BLaER1 treated with 17β-estradiol and CSF1 and Interleukin-3, amounts not matched to agents 10 nM and 100 nM (cell line): ENCODE measurements around the gene SLC39A1.

ENCODE experiments used
- H3K27ac ChIP-seq, 11 experiments: shearing (Covaris generic); formaldehyde crosslinking; 2 replicates each; pipeline ENCODE4 v1.8.1; 2022
- H3K27me3 ChIP-seq, 11 experiments: shearing (Covaris generic); formaldehyde crosslinking; 2 replicates each; pipeline ENCODE4 v1.8.1; 2022
- H3K36me3 ChIP-seq, 11 experiments: shearing (Covaris generic); formaldehyde crosslinking; 2 replicates each; pipeline ENCODE4 v1.8.1; 2022
- H3K4me1 ChIP-seq, 10 experiments: shearing (Covaris generic); formaldehyde crosslinking; 2 replicates each; pipeline ENCODE4 v1.8.1; 2022
- H3K4me2 ChIP-seq, 11 experiments: shearing (Covaris generic); formaldehyde crosslinking; 2 replicates each; pipeline ENCODE4 v1.8.1; 2022
- H3K4me3 ChIP-seq, 10 experiments: shearing (Covaris generic); formaldehyde crosslinking; 2 replicates each; pipeline ENCODE4 v1.8.1; 2022
- H3K9ac ChIP-seq, 11 experiments: shearing (Covaris generic); formaldehyde crosslinking; 2 replicates each; pipeline ENCODE4 v1.8.1; 2022
- H3K9me3 ChIP-seq, 11 experiments: shearing (Covaris generic); formaldehyde crosslinking; replicated peaks in 1 of 11; 2 replicates each; pipeline ENCODE4 v1.8.1; 2022
- H4K20me1 ChIP-seq, 11 experiments: shearing (Covaris generic); formaldehyde crosslinking; 2 replicates each; pipeline ENCODE4 v1.8.1; 2022
- Cebpa-rat ChIP-seq, 11 experiments: shearing (Covaris generic); IDR thresholded peaks; 2 replicates each; pipeline ENCODE4 v1.8.1; 2022

Gene SLC39A1

GRCh38 chr1:153946622-153947241, 16.6 kb downstream of the SLC39A1 start, which contains the start of gene DENND4B:
TSS of gene DENND4B (minus strand) at chr1:153946718. CDS start at chr1:153944374, 2,344 bp downstream.
- Histone ChIP-seq H4K20me1 (peaks cover 0 to 37% (median 11%) of the 10 kb centered on the region in 11 experiments; a peak in 12 of 22 replicates), H3K27ac (peak within 1 kb of the TSS; percentile 98 to 100 (median 100)), H3K27me3 (no peaks in the 10 kb centered on the region), H3K4me1 (peaks cover 38 to 81% (median 65%) of the 10 kb centered on the region in 10 experiments), H3K9ac (peak within 1 kb of the TSS; percentile 97 to 100 (median 100)), H3K4me3 (peak within 1 kb of the TSS; percentile 70 to 87 (median 83)), H3K4me2 (peak within 1 kb of the TSS; percentile 96 to 99 (median 98)), H3K36me3 (peaks cover 64 to 74% (median 72%) of the 10 kb centered on the region in 11 experiments), H3K9me3 (no peaks in the 10 kb centered on the region)
- no peak for TF ChIP-seq Cebpa-rat (IDR thresholded peaks at IDR 0.05)

- no peaks in the 10 kb centered on the region for H3K27me3 ChIP-seq
- peak overlapping the region; percentile 97 to 100 (median 100) for H3K9ac ChIP-seq
- peak overlapping the region; percentile 70 to 87 (median 83) for H3K4me3 ChIP-seq
- no peaks in the 10 kb centered on the region for H3K9me3 ChIP-seq
- H3K4me1 ChIP-seq = peaks cover 42 to 81% (median 69%) of the 10 kb centered on the region in 10 experiments
- peak overlapping the region; percentile 98 to 100 (median 100) for H3K27ac ChIP-seq
- TF ChIP-seq Cebpa-rat (IDR thresholded peaks at IDR 0.05) = no peak
- peaks cover 0 to 39% (median 18%) of the 10 kb centered on the region in 11 experiments; a peak in 14 of 22 replicates for H4K20me1 ChIP-seq
- H3K36me3 ChIP-seq = peaks cover 64 to 74% (median 72%) of the 10 kb centered on the region in 11 experiments
- peak overlapping the region; percentile 96 to 99 (median 98) for H3K4me2 ChIP-seq
Observed at GRCh38 chr1:153945795-153946621, 17.3 kb downstream of the SLC39A1 start.

GRCh38 chr1:153945131-153945794, 18.1 kb downstream of the SLC39A1 start:
- H4K20me1 ChIP-seq = peaks cover 0 to 46% (median 25%) of the 10 kb centered on the region in 11 experiments; a peak in 15 of 22 replicates
- peak overlapping the region; percentile 96 to 99 (median 98) for H3K4me2 ChIP-seq
- H3K9me3 ChIP-seq = no peaks in the 10 kb centered on the region
- TF ChIP-seq Cebpa-rat (IDR thresholded peaks at IDR 0.05) = no peak
- no peaks in the 10 kb centered on the region for H3K27me3 ChIP-seq
- H3K4me3 ChIP-seq = peak overlapping the region; percentile 70 to 87 (median 83)
- H3K36me3 ChIP-seq = peaks cover 64 to 74% (median 72%) of the 10 kb centered on the region in 11 experiments
- H3K4me1 ChIP-seq = peaks cover 42 to 78% (median 66%) of the 10 kb centered on the region in 10 experiments
- peak overlapping the region; percentile 98 to 100 (median 100) for H3K27ac ChIP-seq
- peak overlapping the region; percentile 97 to 100 (median 100) for H3K9ac ChIP-seq

- H3K9ac ChIP-seq = peak overlapping the region; percentile 97 to 100 (median 100)
- peaks cover 0 to 51% (median 30%) of the 10 kb centered on the region in 11 experiments; a peak in 15 of 22 replicates for H4K20me1 ChIP-seq
- TF ChIP-seq Cebpa-rat (IDR thresholded peaks at IDR 0.05) = no peak
- peak overlapping the region; percentile 96 to 99 (median 98) for H3K4me2 ChIP-seq
- no peaks in the 10 kb centered on the region for H3K27me3 ChIP-seq
- H3K9me3 ChIP-seq = no peaks in the 10 kb centered on the region
- peak overlapping the region; percentile 70 to 87 (median 83) for H3K4me3 ChIP-seq
- peaks cover 64 to 74% (median 72%) of the 10 kb centered on the region in 11 experiments for H3K36me3 ChIP-seq
- peaks cover 37 to 78% (median 61%) of the 10 kb centered on the region in 10 experiments for H3K4me1 ChIP-seq
- peak overlapping the region; percentile 98 to 100 (median 100) for H3K27ac ChIP-seq
Observed at GRCh38 chr1:153944827-153945117, 18.6 kb downstream of the SLC39A1 start.

- peaks cover 0 to 57% (median 30%) of the 10 kb centered on the region in 11 experiments; a peak in 15 of 22 replicates for H4K20me1 ChIP-seq
- TF ChIP-seq Cebpa-rat (IDR thresholded peaks at IDR 0.05) = no peak
- H3K4me3 ChIP-seq = peak overlapping the region; percentile 70 to 87 (median 83)
- peak overlapping the region; percentile 98 to 100 (median 100) for H3K27ac ChIP-seq
- H3K27me3 ChIP-seq = no peaks in the 10 kb centered on the region
- H3K9me3 ChIP-seq = no peaks in the 10 kb centered on the region
- H3K4me2 ChIP-seq = peak overlapping the region; percentile 96 to 99 (median 98)
- peak overlapping the region; percentile 97 to 100 (median 100) for H3K9ac ChIP-seq
- H3K4me1 ChIP-seq = peaks cover 33 to 78% (median 57%) of the 10 kb centered on the region in 10 experiments
- peaks cover 64 to 74% (median 72%) of the 10 kb centered on the region in 11 experiments for H3K36me3 ChIP-seq
Observed at GRCh38 chr1:153944005-153944826, 19.1 kb downstream of the SLC39A1 start.

GRCh38 chr1:153942766-153943549, 20.4 kb downstream of the SLC39A1 start:
- peaks cover 64 to 74% (median 71%) of the 10 kb centered on the region in 11 experiments for H3K36me3 ChIP-seq

More at GRCh38 chr1:153942766-153943549, 20.4 kb downstream of the SLC39A1 start:
- peaks cover 0 to 60% (median 36%) of the 10 kb centered on the region in 11 experiments; a peak in 15 of 22 replicates for H4K20me1 ChIP-seq
- no peak for TF ChIP-seq Cebpa-rat (IDR thresholded peaks at IDR 0.05)
- H3K9me3 ChIP-seq = no peaks in the 10 kb centered on the region
- peak overlapping the region in 8 of 11 experiments; percentile 96 to 99 (median 98); a peak in 15 of 22 replicates for H3K4me2 ChIP-seq
- H3K4me3 ChIP-seq = peak overlapping the region in 4 of 10 experiments; percentile 29 to 85 (median 75); a peak in 7 of 20 replicates
- H3K4me1 ChIP-seq = peaks cover 33 to 72% (median 51%) of the 10 kb centered on the region in 10 experiments
- peak overlapping the region in 10 of 11 experiments; percentile 4 to 100 (median 100); a peak in 14 of 22 replicates for H3K9ac ChIP-seq
- no peaks in the 10 kb centered on the region for H3K27me3 ChIP-seq
- H3K27ac ChIP-seq = peak overlapping the region in 10 of 11 experiments; percentile 12 to 100 (median 100); a peak in 16 of 22 replicates
